Measurements from ENCODE around the gene FRMPD2.
"Not testable (repeated sequence)": the region's sequence is repeated elsewhere in the genome, so short reads cannot be mapped to it uniquely, and the experiment has no call there.

The FRMPD2 gene

GRCh38 chr10:48231699-48232315 is 42.7 kb downstream of the FRMPD2 start:
- no peak for TF ChIP-seq CTCF (IDR thresholded peaks at IDR 0.05; ENCODE audit: low read depth, low read length)
- DNase-seq (ENCODE audit: extremely low read depth, low read depth) = no peak

GRCh38 chr10:48231178-48231577 is 43.3 kb downstream of the FRMPD2 start:
- DNase-seq (ENCODE audit: extremely low read depth, low read depth) = no peak

GRCh38 chr10:48227213-48227612 is 47.3 kb downstream of the FRMPD2 start:
- TF ChIP-seq CTCF (IDR thresholded peaks at IDR 0.05; ENCODE audit: low read depth, low read length) = no peak
- DNase-seq (ENCODE audit: extremely low read depth, low read depth) = no peak

More at GRCh38 chr10:48231178-48231577, 43.3 kb downstream of the FRMPD2 start:
- no peak for TF ChIP-seq CTCF (IDR thresholded peaks at IDR 0.05; ENCODE audit: low read depth, low read length)

- no peak for DNase-seq (ENCODE audit: extremely low read depth, low read depth)
Observed at GRCh38 chr10:48224979-48225560, 49.4 kb downstream of the FRMPD2 start.

GRCh38 chr10:48224296-48224695 is 50.2 kb downstream of the FRMPD2 start:
- no peak for DNase-seq (ENCODE audit: extremely low read depth, low read depth)
- TF ChIP-seq CTCF (IDR thresholded peaks at IDR 0.05; ENCODE audit: low read depth, low read length) = no peak

More at GRCh38 chr10:48224979-48225560, 49.4 kb downstream of the FRMPD2 start:
- TF ChIP-seq CTCF (IDR thresholded peaks at IDR 0.05; ENCODE audit: low read depth, low read length) = no peak

GRCh38 chr10:48221814-48222213 is 52.7 kb downstream of the FRMPD2 start:
- no peak for DNase-seq (ENCODE audit: extremely low read depth, low read depth)
- no peak for TF ChIP-seq CTCF (IDR thresholded peaks at IDR 0.05; ENCODE audit: low read depth, low read length)

GRCh38 chr10:48221031-48221430 is 53.5 kb downstream of the FRMPD2 start:
- DNase-seq (ENCODE audit: extremely low read depth, low read depth) = not testable (repeated sequence)

- DNase-seq (ENCODE audit: extremely low read depth, low read depth) = no peak
- no peak for TF ChIP-seq CTCF (IDR thresholded peaks at IDR 0.05; ENCODE audit: low read depth, low read length)
Observed at GRCh38 chr10:48219194-48219593, 55.3 kb downstream of the FRMPD2 start.
